Chondrocyte (in vitro differentiated cells): ENCODE results near the gene CD320. TPM values are rescaled to one million over a fixed set of nuclear protein-coding genes. Genes with fewer than 3 reads are reported as not detected.
"Not testable (repeated sequence)": the region's sequence is repeated elsewhere in the genome, so short reads cannot be mapped to it uniquely, and the experiment has no call there.

Experiments used
- DNase-seq: peaks from one replicate; pipeline ENCODE4 v3.0.0; 2021; ENCODE audit warnings: mixed read lengths, low spot score
- H3K27ac Mint-ChIP-seq: one replicate; pipeline ENCODE4 v1.8.0; 2021; ENCODE audit warnings: mild to moderate bottlenecking, moderate library complexity, mixed read lengths; ENCODE audit not compliant: unreplicated experiment
- H3K27me3 Mint-ChIP-seq: 2 replicates; pipeline ENCODE4 v1.8.0; 2021; ENCODE audit warnings: low read depth, mixed read lengths
- H3K36me3 Mint-ChIP-seq: 2 replicates; pipeline ENCODE4 v1.8.0; 2021; ENCODE audit warnings: low read depth, mixed read lengths
- H3K4me1 Mint-ChIP-seq: 2 replicates; pipeline ENCODE4 v1.8.0; 2021; ENCODE audit warnings: low read depth, mild to moderate bottlenecking, mixed read lengths
- H3K4me3 Mint-ChIP-seq: one replicate; pipeline ENCODE4 v1.8.0; 2021; ENCODE audit warnings: mild to moderate bottlenecking, moderate library complexity, mixed read lengths; ENCODE audit not compliant: unreplicated experiment
- H3K9me3 Mint-ChIP-seq: 2 replicates; pipeline ENCODE4 v1.8.0; 2021; ENCODE audit warnings: low read depth, mixed read lengths
- total RNA-seq: library from RNA; stranded (reverse); gene quantifications from 3 replicates; pipeline ENCODE4 v1.2.1, GENCODE V29; 2021
- TF ChIP-seq, protein P1 (sequence below): fragments of 200-600 bp; sonication (generic); IDR thresholded peaks from 2 replicates; pipeline ENCODE4 v1.5.0; 2021; ENCODE audit warnings: antibody characterized with exemption, mild to moderate bottlenecking, moderate library complexity

CD320 gene
- total RNA-seq, 1 donor from 2014 or later = 44.0 TPM

DNA sequence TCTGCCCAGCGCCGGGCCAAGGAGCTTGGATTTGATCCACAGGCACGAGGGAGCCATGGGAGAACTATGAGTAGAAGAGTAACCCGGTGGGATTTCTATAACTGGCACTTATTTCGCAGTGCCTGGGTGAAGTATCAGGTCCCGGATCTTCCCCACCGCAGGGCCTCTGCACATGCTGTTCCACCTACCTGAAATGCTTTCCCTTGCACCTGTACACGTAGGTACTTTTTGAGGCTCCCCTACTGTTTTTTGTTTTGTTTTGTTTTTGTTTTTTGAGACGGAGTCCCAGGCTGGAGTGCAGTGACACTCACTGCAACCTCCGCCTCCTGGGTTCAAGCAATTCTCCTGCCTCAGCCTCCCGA lies 35.3 kb upstream of the CD320 start:
- TF ChIP-seq, protein P1, sequence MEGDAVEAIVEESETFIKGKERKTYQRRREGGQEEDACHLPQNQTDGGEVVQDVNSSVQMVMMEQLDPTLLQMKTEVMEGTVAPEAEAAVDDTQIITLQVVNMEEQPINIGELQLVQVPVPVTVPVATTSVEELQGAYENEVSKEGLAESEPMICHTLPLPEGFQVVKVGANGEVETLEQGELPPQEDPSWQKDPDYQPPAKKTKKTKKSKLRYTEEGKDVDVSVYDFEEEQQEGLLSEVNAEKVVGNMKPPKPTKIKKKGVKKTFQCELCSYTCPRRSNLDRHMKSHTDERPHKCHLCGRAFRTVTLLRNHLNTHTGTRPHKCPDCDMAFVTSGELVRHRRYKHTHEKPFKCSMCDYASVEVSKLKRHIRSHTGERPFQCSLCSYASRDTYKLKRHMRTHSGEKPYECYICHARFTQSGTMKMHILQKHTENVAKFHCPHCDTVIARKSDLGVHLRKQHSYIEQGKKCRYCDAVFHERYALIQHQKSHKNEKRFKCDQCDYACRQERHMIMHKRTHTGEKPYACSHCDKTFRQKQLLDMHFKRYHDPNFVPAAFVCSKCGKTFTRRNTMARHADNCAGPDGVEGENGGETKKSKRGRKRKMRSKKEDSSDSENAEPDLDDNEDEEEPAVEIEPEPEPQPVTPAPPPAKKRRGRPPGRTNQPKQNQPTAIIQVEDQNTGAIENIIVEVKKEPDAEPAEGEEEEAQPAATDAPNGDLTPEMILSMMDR = no peak
- no peaks in the 10 kb centered on the region for H3K9me3 Mint-ChIP-seq
- H3K36me3 Mint-ChIP-seq = no peaks in the 10 kb centered on the region
- H3K4me3 Mint-ChIP-seq = peak overlapping the region; percentile 58
- H3K27me3 Mint-ChIP-seq = peaks cover 17% of the 10 kb centered on the region
- no peak overlapping the region for H3K27ac Mint-ChIP-seq
- DNase-seq = no peak
- H3K4me1 Mint-ChIP-seq = peaks cover 12% of the 10 kb centered on the region

DNA sequence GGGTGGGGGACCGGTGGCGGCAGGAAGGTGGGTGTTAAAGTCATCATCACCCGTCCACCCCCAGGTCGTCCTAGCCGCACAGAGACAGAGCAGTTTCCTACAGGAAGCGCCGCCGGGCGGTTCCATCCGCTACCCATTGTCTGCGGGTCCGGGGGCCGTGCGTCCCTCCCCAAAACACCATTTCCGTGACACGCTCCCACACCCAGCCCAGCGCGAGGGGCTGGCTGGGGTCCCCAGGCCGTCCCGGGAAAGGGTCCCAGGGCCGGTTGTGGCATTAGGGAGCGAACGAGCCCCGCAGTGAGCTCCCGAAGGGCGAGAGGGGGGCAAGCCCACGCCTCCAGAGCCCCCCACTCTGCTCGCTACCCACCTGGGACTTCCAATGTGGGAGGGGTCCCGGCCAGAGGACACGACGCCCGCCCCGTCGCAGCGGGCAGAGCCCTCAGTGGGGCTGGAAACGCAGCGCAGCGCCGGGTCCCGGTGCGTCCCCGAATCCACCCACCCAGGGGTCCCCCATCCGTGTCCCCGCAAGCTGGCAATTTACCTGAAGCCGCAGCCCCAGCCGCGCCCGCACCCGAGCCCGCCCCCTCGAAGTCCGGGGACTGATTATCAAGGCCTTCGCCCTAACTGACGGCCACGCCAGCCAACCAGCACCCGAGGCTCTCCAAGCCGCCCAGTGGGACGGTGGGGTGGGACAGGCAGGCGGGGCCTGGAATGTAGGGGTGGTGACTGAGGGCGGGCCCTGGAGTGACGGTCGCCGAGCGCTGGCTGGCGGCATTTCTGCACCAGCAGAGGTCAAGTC lies 34.7 kb upstream of the CD320 start, which contains the start of gene KANK3:
Gene KANK3, minus strand, starts transcription at position 579 of the 799 bp plus-strand sequence. CDS start 5,434 bp downstream, outside the sequence.
- no peak within 1 kb of the TSS for H3K27ac Mint-ChIP-seq
- H3K4me1 Mint-ChIP-seq = peaks cover 11% of the 10 kb centered on the region
- no peaks in the 10 kb centered on the region for H3K9me3 Mint-ChIP-seq
- TF ChIP-seq, protein P1 = no peak
- peaks cover 21% of the 10 kb centered on the region for H3K27me3 Mint-ChIP-seq
- H3K4me3 Mint-ChIP-seq = peak within 1 kb of the TSS; percentile 58
- DNase-seq = peak; percentile 96
- H3K36me3 Mint-ChIP-seq = no peaks in the 10 kb centered on the region

DNA sequence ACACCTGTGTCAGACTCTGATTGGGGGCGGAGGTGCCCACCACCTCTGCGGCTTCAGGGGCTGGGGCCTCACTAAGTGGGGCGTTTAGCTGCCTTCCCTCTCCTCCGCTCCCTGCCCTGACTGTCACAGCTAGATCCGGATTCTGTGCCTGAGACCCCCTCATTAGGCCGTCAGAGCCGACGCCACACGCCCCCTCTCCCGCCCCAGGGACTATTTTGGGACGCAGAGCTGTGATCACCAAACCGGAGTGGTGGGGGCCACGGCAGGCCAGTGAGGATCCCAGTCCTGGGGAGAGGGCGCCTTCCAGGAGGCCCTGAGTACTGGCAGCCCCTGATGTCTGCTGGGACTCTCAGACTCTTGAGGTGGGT lies 34.1 kb upstream of the CD320 start:
- DNase-seq = no peak
- Mint-ChIP-seq H3K4me1 (peaks cover 7% of the 10 kb centered on the region), H3K9me3 (no peaks in the 10 kb centered on the region), H3K27me3 (peaks cover 23% of the 10 kb centered on the region), H3K4me3 (no peak overlapping the region), H3K36me3 (no peaks in the 10 kb centered on the region), H3K27ac (no peak overlapping the region)
- TF ChIP-seq, protein P1 = no peak

DNA sequence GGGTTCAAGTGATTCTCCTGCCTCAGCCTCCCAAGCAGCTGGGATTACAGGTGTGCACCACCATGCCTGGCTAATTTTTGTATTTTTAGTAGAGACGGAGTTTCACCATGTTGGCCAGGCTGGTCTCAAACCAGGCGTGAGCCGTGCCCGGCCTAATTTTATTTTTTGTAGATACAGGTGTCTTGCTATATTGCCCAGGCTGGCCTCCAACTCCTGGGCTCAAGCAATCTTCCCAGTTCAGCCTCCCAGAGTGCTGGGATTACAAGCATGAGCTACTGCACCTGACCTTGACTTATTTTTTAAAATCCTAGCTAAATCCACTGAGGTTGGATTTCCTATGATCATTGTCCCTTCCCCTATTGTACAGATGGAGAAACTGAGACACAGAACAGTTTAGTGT lies 33.3 kb upstream of the CD320 start:
- peaks cover 23% of the 10 kb centered on the region for H3K27me3 Mint-ChIP-seq
- not testable (repeated sequence) for DNase-seq, H3K9me3 Mint-ChIP-seq, H3K4me3 Mint-ChIP-seq, H3K36me3 Mint-ChIP-seq, H3K27ac Mint-ChIP-seq, H3K4me1 Mint-ChIP-seq

DNA sequence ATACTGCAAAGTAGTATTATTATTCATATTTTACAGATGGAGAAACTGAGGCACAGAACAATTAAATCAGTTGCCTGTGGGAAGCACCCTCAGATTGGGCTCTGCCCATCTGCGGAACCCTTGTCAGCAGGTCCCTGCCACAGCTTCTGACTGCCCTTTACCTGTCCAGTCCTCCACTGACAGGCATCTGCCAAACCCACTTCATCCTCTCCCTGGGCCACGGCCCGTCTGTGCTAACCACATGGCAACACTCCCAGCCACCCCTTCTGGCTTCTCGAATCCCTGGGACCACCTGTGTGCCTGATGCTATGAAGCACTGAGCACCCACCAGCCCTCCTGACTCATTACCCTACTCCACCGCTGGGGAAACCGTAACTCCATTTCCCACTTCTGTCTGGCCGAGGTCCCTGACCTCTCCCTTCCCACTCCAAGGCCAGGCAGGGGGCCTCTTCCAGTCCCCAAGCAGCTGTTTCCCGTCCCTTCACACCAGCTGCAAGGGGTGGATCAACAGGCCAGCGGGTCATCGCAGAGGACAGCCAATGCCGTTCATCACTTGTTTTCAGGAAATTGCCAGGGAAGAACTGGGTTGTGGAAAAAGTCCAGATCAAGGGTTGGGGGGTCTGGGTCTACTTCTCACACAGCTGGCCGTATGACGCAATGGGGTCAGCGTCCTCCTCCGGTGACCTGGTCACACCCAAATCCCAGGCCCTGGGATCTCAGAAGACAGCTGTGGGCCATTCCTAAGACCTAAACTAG lies 32.4 kb upstream of the CD320 start:
- no peaks in the 10 kb centered on the region for H3K36me3 Mint-ChIP-seq
- TF ChIP-seq, protein P1 = no peak
- peaks cover 7% of the 10 kb centered on the region for H3K4me1 Mint-ChIP-seq
- H3K27me3 Mint-ChIP-seq = peaks cover 27% of the 10 kb centered on the region
- H3K27ac Mint-ChIP-seq = peak overlapping the region; percentile 54
- DNase-seq = no peak
- H3K9me3 Mint-ChIP-seq = no peaks in the 10 kb centered on the region
- no peak overlapping the region for H3K4me3 Mint-ChIP-seq
